ENCODE measurements around the gene UBQLN3. TPM values are rescaled to one million over a fixed set of nuclear protein-coding genes. Genes with fewer than 3 reads are reported as not detected.

UBQLN3 gene
- total RNA-seq, 1 experiment from 2014 or later = not detected

- H3K36me3 Mint-ChIP-seq (ENCODE audit: insufficient read depth, unreplicated experiment) = no peaks in the 10 kb centered on the region
These were observed 1.8 kb downstream of the UBQLN3 start for GRCh38 chr11:5507933-5508305.

GRCh38 chr11:5507177-5507932 is 2.4 kb downstream of the UBQLN3 start:
- CTCF ChIA-PET = no interaction called here
- no peak overlapping the region for H3K27ac Mint-ChIP-seq (ENCODE audit: unreplicated experiment)
- no peak for DNase-seq
- H3K4me1 Mint-ChIP-seq (ENCODE audit: low read depth, unreplicated experiment) = no peaks in the 10 kb centered on the region
- no peak overlapping the region for H3K4me3 Mint-ChIP-seq (ENCODE audit: low read depth, unreplicated experiment)
- no peaks in the 10 kb centered on the region for H3K36me3 Mint-ChIP-seq (ENCODE audit: insufficient read depth, unreplicated experiment)
- peaks cover 75% of the 10 kb centered on the region for H3K27me3 Mint-ChIP-seq (ENCODE audit: unreplicated experiment)
- BruUV-seq (replicated peaks) = no TSS peak
- H3K9me3 Mint-ChIP-seq (ENCODE audit: low read depth, unreplicated experiment) = no peaks in the 10 kb centered on the region
- intact Hi-C loops (cut with micrococcal nuclease; ENCODE audit: unreplicated experiment) = no loop called here
- TF ChIP-seq CTCF (IDR thresholded peaks at IDR 0.05; ENCODE audit: unreplicated experiment) = no peak

More at GRCh38 chr11:5507933-5508305, 1.8 kb downstream of the UBQLN3 start:
- H3K27ac Mint-ChIP-seq (ENCODE audit: unreplicated experiment) = no peak overlapping the region
- BruUV-seq (replicated peaks) = no TSS peak
- CTCF ChIA-PET = no interaction called here
- TF ChIP-seq CTCF (IDR thresholded peaks at IDR 0.05; ENCODE audit: unreplicated experiment) = no peak
- no peaks in the 10 kb centered on the region for H3K4me1 Mint-ChIP-seq (ENCODE audit: low read depth, unreplicated experiment)
- DNase-seq = no peak
- intact Hi-C loops (cut with micrococcal nuclease; ENCODE audit: unreplicated experiment) = no loop called here
- H3K4me3 Mint-ChIP-seq (ENCODE audit: low read depth, unreplicated experiment) = no peak overlapping the region
- H3K9me3 Mint-ChIP-seq (ENCODE audit: low read depth, unreplicated experiment) = no peaks in the 10 kb centered on the region
- H3K27me3 Mint-ChIP-seq (ENCODE audit: unreplicated experiment) = peaks cover 77% of the 10 kb centered on the region

GRCh38 chr11:5505363-5506048 is 4.3 kb downstream of the UBQLN3 start:
- Mint-ChIP-seq H3K27ac (ENCODE audit: unreplicated experiment) (no peak overlapping the region), H3K4me1 (ENCODE audit: low read depth, unreplicated experiment) (no peaks in the 10 kb centered on the region), H3K27me3 (ENCODE audit: unreplicated experiment) (peaks cover 75% of the 10 kb centered on the region), H3K9me3 (ENCODE audit: low read depth, unreplicated experiment) (no peaks in the 10 kb centered on the region), H3K4me3 (ENCODE audit: low read depth, unreplicated experiment) (no peak overlapping the region), H3K36me3 (ENCODE audit: insufficient read depth, unreplicated experiment) (no peaks in the 10 kb centered on the region)
- DNase-seq = no peak
- CTCF ChIA-PET = no interaction called here
- intact Hi-C loops (cut with micrococcal nuclease; ENCODE audit: unreplicated experiment) = no loop called here
- TF ChIP-seq CTCF (IDR thresholded peaks at IDR 0.05; ENCODE audit: unreplicated experiment) = no peak
- no TSS peak for BruUV-seq (replicated peaks)

- Mint-ChIP-seq H3K4me1 (ENCODE audit: low read depth, unreplicated experiment) (no peaks in the 10 kb centered on the region), H3K4me3 (ENCODE audit: low read depth, unreplicated experiment) (no peak overlapping the region), H3K27ac (ENCODE audit: unreplicated experiment) (no peak overlapping the region), H3K9me3 (ENCODE audit: low read depth, unreplicated experiment) (no peaks in the 10 kb centered on the region), H3K36me3 (ENCODE audit: insufficient read depth, unreplicated experiment) (no peaks in the 10 kb centered on the region), H3K27me3 (ENCODE audit: unreplicated experiment) (peaks cover 77% of the 10 kb centered on the region)
- CTCF ChIA-PET = no interaction called here
- no peak for TF ChIP-seq CTCF (IDR thresholded peaks at IDR 0.05; ENCODE audit: unreplicated experiment)
- DNase-seq = no peak
- BruUV-seq (replicated peaks) = no TSS peak
- intact Hi-C loops (cut with micrococcal nuclease; ENCODE audit: unreplicated experiment) = no loop called here
These were observed 5.3 kb downstream of the UBQLN3 start for GRCh38 chr11:5504403-5504921.

Data from Calu3 (cell line).